Measurements from ENCODE around the gene CDK17.
"Not testable (repeated sequence)": the region's sequence is repeated elsewhere in the genome, so short reads cannot be mapped to it uniquely, and the experiment has no call there.

Gene CDK17

DNA sequence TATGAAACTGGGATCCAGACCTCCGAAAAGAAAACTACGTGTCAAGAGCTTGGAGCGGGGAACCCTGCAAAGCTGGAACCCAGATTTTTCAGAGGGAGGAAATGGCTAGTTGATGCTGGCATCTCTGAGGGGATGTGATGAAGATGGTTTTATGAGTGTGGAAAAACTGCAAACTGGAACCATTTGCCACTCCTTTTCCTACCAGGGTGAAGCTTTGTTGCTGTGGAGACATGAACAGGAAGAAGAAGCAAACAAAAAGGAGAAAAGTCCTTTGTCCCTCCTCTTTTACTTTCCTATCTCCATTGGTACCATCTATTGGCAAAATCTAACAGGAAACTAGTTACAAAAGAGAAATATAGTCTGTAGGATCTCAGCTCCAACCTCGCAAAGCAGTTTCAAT, 39.2 kb downstream of the CDK17 start:
- Histone ChIP-seq H3K27me3 (ENCODE audit: control insufficient read depth, insufficient read depth, low read length) (no peaks in the 10 kb centered on the region), H3K9ac (ENCODE audit: low read length) (no peak overlapping the region), H3K4me3 (ENCODE audit: low read length) (no peak overlapping the region), H3K9me3 (ENCODE audit: control insufficient read depth, low read length) (no peaks in the 10 kb centered on the region), H3K36me3 (ENCODE audit: control insufficient read depth, insufficient read depth, low read length) (no peaks in the 10 kb centered on the region), H3K4me1 (ENCODE audit: control insufficient read depth, insufficient read depth, low read length) (no peaks in the 10 kb centered on the region)

DNA sequence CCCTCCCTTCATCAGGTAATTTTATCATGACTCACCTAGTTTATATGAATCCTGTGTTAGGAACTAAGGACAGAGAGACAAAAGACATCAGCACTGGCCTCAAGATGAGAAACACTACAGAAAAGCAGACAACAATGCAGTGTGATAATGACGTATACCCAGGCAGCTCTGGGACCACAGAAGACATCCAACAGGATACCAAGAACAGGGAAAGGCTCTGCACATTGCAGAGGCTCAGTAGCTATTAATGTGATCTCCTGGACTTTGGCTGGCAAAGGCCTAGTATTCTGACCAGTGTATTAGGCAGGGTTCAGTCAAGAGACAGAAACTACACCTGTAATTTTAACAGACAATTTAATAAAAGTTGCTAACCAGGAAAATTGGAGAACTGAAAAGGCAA, 39.7 kb downstream of the CDK17 start:
- H3K4me3 ChIP-seq (ENCODE audit: low read length): no peak overlapping the region
- no peaks in the 10 kb centered on the region for H3K4me1 ChIP-seq (ENCODE audit: control insufficient read depth, insufficient read depth, low read length)
- no peaks in the 10 kb centered on the region for H3K36me3 ChIP-seq (ENCODE audit: control insufficient read depth, insufficient read depth, low read length)
- no peaks in the 10 kb centered on the region for H3K9me3 ChIP-seq (ENCODE audit: control insufficient read depth, low read length)
- no peak overlapping the region for H3K9ac ChIP-seq (ENCODE audit: low read length)
- H3K27me3 ChIP-seq (ENCODE audit: control insufficient read depth, insufficient read depth, low read length): no peaks in the 10 kb centered on the region

DNA sequence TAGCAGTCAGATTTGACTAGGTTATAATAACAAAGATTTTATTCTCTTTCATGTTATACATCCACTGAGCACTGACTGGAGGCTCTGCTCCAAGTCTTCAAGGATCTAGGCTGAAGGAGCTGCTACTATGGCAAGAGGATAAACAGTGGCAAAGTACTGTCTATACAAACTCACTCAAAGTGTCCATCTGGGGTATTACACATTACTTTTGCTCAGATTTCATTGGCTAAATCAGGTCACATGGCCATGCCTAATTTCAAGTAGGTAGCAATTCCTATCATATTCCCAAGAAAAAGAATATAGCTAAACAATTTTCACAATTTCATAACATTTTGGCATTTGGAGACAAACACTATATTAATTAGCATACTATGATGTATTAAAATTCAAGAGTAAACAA, 40.9 kb downstream of the CDK17 start:
- Histone ChIP-seq H3K9ac (ENCODE audit: low read length) (no peak overlapping the region), H3K4me3 (ENCODE audit: low read length) (no peak overlapping the region), H3K4me1 (ENCODE audit: control insufficient read depth, insufficient read depth, low read length) (peaks cover 4% of the 10 kb centered on the region), H3K36me3 (ENCODE audit: control insufficient read depth, insufficient read depth, low read length) (no peaks in the 10 kb centered on the region), H3K9me3 (ENCODE audit: control insufficient read depth, low read length) (no peaks in the 10 kb centered on the region), H3K27me3 (ENCODE audit: control insufficient read depth, insufficient read depth, low read length) (no peaks in the 10 kb centered on the region)

DNA sequence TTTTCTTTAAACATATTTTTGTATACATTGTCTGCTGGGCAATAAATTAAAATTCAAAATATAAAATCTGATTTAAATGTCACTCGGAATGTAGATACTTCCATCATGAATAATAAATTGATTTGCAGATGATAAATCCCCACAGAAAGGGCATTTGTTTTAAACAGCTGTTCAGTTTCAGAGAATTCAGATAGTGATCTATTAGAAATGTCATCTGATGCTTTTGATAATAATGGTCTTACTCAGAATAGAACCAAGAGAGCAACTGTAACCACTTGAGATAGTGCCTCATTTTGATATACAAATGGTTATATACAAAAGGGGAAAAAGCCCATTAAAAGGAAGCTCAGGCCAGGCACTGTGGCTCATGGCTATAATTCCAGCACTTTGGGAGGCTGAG, 43.4 kb downstream of the CDK17 start:
- Histone ChIP-seq H3K4me1 (ENCODE audit: control insufficient read depth, insufficient read depth, low read length) (peaks cover 13% of the 10 kb centered on the region), H3K4me3 (ENCODE audit: low read length) (no peak overlapping the region), H3K27me3 (ENCODE audit: control insufficient read depth, insufficient read depth, low read length) (no peaks in the 10 kb centered on the region), H3K9me3 (ENCODE audit: control insufficient read depth, low read length) (no peaks in the 10 kb centered on the region), H3K36me3 (ENCODE audit: control insufficient read depth, insufficient read depth, low read length) (no peaks in the 10 kb centered on the region), H3K9ac (ENCODE audit: low read length) (no peak overlapping the region)

DNA sequence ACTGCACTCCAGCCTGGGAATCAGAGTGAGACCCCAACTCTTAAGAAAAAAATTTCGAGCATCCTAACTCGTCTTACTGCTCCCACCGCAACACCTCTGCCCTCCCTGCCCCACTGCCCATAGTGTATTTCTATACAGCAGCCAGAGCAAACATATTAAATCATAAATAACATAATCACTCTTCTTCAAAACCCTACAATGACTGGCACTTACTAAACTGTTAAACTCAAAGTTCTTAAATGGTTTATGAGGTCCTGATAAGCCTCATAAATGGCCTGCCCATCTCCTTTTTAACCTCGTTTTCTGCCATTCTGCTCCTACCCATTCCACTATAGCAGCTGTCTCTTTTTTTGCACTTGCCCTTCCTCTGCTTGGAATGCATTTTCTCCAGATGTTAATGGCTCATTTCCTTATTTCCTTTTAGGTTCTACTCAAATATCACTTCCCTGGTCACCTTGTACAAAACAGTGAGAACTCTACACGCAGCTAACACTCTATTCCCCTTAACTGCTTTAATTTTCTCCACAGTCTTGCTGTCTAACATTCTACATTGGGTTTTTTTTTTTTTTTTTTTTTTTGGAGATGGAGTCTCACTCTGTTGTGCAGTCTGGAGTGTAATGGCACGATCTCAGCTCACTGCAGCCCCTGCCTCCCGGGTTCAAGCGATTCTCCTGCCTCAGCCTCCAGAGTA, 45.2 kb downstream of the CDK17 start:
- H3K4me1 ChIP-seq (ENCODE audit: control insufficient read depth, insufficient read depth, low read length): peaks cover 13% of the 10 kb centered on the region
- H3K4me3 ChIP-seq (ENCODE audit: low read length): no peak overlapping the region
- no peaks in the 10 kb centered on the region for H3K36me3 ChIP-seq (ENCODE audit: control insufficient read depth, insufficient read depth, low read length)
- no peaks in the 10 kb centered on the region for H3K27me3 ChIP-seq (ENCODE audit: control insufficient read depth, insufficient read depth, low read length)
- no peaks in the 10 kb centered on the region for H3K9me3 ChIP-seq (ENCODE audit: control insufficient read depth, low read length)
- H3K9ac ChIP-seq (ENCODE audit: low read length): no peak overlapping the region

DNA sequence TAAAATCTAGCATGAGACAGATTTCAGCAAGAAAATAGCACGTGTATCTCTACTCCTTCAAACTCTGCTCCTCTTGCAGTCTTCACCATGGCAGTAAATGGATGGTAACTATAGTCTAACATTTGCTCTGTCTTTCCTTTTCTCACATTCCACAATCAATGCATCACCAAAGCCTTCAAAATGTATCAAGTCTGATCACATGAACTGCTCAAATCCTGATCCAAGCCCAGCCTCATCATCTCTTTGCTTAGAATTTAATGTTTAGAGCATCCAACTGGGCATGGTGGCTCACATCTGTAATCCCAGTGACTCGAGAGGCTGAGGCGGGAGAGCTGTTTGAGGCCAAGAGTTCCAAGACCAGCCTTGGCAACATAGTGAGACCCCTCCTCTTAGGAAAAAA, 45.9 kb downstream of the CDK17 start:
- Histone ChIP-seq H3K4me1 (ENCODE audit: control insufficient read depth, insufficient read depth, low read length) (peaks cover 13% of the 10 kb centered on the region), H3K9me3 (ENCODE audit: control insufficient read depth, low read length) (no peaks in the 10 kb centered on the region), H3K9ac (ENCODE audit: low read length) (no peak overlapping the region), H3K36me3 (ENCODE audit: control insufficient read depth, insufficient read depth, low read length) (no peaks in the 10 kb centered on the region), H3K4me3 (ENCODE audit: low read length) (no peak overlapping the region), H3K27me3 (ENCODE audit: control insufficient read depth, insufficient read depth, low read length) (no peaks in the 10 kb centered on the region)

DNA sequence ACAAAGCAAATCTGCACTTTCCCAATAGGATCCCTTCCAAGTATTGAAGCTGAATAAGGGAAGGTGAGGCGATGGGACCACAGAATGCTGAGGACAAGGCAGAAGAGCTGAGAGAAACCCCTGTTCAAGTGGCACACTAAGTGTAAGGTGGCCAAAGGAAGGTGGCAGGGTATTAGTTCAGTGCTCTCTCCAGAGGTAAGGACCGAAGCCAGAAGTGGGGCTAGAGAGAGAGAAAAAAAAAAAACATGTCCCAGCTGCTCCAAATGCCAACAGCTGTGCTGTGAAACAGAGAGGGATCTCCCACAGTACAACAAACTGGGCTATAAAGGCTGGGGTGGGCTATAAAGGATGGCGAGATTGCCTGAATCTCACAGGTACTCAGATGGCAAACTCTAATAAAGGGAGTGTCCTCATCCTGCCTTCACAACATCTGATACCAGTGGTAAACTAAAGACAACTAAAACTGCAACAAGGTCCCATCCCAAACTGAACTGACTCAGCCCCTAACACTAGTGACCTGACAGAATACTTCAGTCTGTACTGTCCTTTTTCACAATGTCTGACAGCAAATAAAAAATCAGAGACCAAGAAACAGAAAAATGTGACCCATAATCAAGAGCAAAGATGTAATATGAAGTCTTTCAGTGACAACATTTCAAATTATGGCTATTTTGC, 47.9 kb downstream of the CDK17 start:
- no peaks in the 10 kb centered on the region for H3K9me3 ChIP-seq (ENCODE audit: control insufficient read depth, low read length)
- H3K9ac ChIP-seq (ENCODE audit: low read length): no peak overlapping the region
- no peak overlapping the region for H3K4me3 ChIP-seq (ENCODE audit: low read length)
- H3K4me1 ChIP-seq (ENCODE audit: control insufficient read depth, insufficient read depth, low read length): peaks cover 13% of the 10 kb centered on the region
- H3K27me3 ChIP-seq (ENCODE audit: control insufficient read depth, insufficient read depth, low read length): no peaks in the 10 kb centered on the region
- H3K36me3 ChIP-seq (ENCODE audit: control insufficient read depth, insufficient read depth, low read length): no peaks in the 10 kb centered on the region

DNA sequence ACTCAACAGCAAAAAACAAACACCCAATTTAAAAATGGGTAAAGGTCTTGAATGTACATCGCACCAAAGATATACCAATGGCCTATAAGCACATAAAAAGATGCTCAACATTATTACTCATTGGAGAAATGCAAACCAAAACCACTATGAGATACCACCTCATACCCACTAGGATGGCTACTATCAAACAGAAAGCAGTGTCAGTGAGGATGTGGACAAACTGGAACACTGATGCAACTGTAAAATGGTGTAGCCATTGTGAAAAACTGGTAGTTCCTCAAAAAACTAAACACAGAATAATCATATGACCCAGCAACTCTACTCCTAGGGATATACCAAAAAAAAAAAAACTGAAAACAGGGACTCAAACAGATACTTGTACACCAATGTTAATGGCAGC, 49.3 kb downstream of the CDK17 start:
- H3K9ac ChIP-seq (ENCODE audit: low read length): no peak overlapping the region
- no peaks in the 10 kb centered on the region for H3K9me3 ChIP-seq (ENCODE audit: control insufficient read depth, low read length)
- H3K4me1 ChIP-seq (ENCODE audit: control insufficient read depth, insufficient read depth, low read length): peaks cover 16% of the 10 kb centered on the region
- no peak overlapping the region for H3K4me3 ChIP-seq (ENCODE audit: low read length)
- H3K27me3 ChIP-seq (ENCODE audit: control insufficient read depth, insufficient read depth, low read length): no peaks in the 10 kb centered on the region
- no peaks in the 10 kb centered on the region for H3K36me3 ChIP-seq (ENCODE audit: control insufficient read depth, insufficient read depth, low read length)

DNA sequence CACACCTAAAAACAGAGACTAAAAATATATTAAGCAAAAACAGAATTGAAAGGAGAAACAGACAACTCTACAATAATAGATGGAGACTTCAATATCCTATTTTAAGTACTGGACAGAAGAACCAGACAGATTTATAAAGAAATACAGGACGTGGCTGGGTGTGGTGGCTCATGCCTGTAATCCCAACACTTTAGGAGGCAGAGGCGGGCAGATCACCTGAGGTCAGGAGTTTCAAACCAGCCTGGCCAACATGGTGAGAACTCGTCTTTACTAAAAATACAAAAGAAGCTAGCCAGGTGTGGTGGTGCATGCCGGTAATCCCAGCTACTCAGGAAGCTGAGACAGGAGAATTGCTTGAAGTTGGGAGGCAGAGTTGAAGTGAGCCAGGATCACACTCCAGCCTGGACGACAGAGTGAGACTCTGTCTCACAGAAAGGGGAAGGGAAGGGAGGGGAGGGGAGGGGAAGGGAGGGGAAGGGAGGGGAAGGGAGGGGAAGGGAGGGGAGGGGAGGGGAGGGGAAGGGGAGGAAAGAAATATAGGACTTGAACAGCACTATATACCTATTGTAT, 53.0 kb downstream of the CDK17 start:
- peaks cover 8% of the 10 kb centered on the region for H3K9me3 ChIP-seq (ENCODE audit: control insufficient read depth, low read length)
- H3K36me3 ChIP-seq (ENCODE audit: control insufficient read depth, insufficient read depth, low read length): no peaks in the 10 kb centered on the region
- no peaks in the 10 kb centered on the region for H3K27me3 ChIP-seq (ENCODE audit: control insufficient read depth, insufficient read depth, low read length)
- H3K9ac ChIP-seq (ENCODE audit: low read length): no peak overlapping the region
- H3K4me3 ChIP-seq (ENCODE audit: low read length): no peak overlapping the region
- peaks cover 7% of the 10 kb centered on the region for H3K4me1 ChIP-seq (ENCODE audit: control insufficient read depth, insufficient read depth, low read length)

DNA sequence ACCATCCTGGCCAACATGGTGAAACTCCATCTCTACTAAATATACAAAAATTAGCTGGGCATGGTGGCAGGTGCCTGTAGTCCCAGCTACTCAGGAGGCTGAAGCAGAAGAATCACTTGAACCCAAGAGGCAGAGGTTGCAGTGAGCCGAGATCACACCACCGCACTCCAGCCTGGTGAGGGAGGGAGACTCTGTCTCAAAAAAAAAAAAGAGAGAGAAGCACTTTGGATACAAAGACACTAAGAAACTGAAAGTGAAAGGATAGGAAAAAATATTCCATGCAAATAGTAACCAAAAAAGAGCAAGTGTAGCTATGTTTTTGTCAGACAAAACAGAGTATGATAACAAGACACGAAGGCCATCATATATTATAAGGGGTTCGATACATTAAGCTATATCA, 53.5 kb downstream of the CDK17 start:
- H3K9ac ChIP-seq (ENCODE audit: low read length); H3K27me3 ChIP-seq (ENCODE audit: control insufficient read depth, insufficient read depth, low read length); H3K4me1 ChIP-seq (ENCODE audit: control insufficient read depth, insufficient read depth, low read length); H3K4me3 ChIP-seq (ENCODE audit: low read length); H3K9me3 ChIP-seq (ENCODE audit: control insufficient read depth, low read length); H3K36me3 ChIP-seq (ENCODE audit: control insufficient read depth, insufficient read depth, low read length): not testable (repeated sequence)

DNA sequence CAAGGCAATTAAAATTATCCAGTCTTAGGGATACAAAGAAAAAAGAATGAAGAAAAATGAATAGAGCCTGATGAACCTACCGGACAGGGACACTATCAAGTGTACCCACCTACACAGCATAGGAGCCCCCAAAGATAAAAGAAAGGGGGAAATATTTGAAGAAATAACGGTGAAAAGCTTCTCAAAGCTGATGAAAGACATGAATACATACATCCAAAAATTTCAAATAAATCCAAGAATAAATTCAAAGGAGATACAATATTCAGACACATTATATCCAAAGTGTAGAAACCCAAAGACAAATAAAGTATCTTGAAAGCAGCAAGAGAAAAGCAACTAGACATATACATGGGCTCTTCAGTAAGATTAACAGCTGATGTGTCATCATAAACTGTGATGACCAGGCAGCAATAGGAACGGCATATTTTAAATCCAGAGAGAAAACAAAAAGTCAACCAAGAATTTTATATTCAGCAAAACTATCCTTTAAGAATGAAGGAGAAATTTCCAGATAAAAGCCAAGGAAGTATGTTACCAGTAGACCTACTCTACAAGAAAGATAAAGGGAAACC, 56.0 kb downstream of the CDK17 start:
- no peaks in the 10 kb centered on the region for H3K36me3 ChIP-seq (ENCODE audit: control insufficient read depth, insufficient read depth, low read length)
- no peaks in the 10 kb centered on the region for H3K27me3 ChIP-seq (ENCODE audit: control insufficient read depth, insufficient read depth, low read length)
- peaks cover 4% of the 10 kb centered on the region for H3K4me1 ChIP-seq (ENCODE audit: control insufficient read depth, insufficient read depth, low read length)
- peaks cover 8% of the 10 kb centered on the region for H3K9me3 ChIP-seq (ENCODE audit: control insufficient read depth, low read length)
- H3K9ac ChIP-seq (ENCODE audit: low read length): no peak overlapping the region
- no peak overlapping the region for H3K4me3 ChIP-seq (ENCODE audit: low read length)

DNA sequence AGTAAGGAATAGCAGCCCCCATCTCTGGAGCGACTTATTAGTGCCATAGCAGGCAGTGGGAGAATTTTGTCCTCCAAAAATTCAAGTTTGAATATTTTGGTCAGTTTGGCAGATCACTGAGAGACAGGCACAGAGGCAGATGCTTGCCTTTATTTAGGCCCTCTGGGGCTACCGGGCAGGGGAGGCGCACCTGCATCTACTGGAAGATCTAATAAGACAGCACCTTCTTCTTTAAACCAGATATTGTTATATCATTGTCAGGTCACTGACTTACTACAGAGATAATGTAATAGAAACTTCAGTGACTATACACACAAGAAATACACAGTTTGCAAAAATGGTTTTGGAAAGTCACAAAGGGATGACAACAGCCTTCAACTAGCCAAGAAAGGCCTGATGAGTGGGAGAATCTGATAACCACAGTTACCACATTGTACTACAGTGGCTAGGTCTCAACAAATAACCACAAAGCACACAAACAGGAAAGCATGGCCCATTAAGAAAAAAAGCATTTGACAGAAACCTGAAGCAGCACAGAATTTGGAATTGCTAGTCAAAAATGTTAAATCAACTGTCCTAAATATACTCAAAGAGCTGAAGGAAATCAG, 56.8 kb downstream of the CDK17 start:
- no peak overlapping the region for H3K9ac ChIP-seq (ENCODE audit: low read length)
- H3K4me3 ChIP-seq (ENCODE audit: low read length): no peak overlapping the region
- H3K4me1 ChIP-seq (ENCODE audit: control insufficient read depth, insufficient read depth, low read length): peaks cover 4% of the 10 kb centered on the region
- H3K27me3 ChIP-seq (ENCODE audit: control insufficient read depth, insufficient read depth, low read length): no peaks in the 10 kb centered on the region
- H3K9me3 ChIP-seq (ENCODE audit: control insufficient read depth, low read length): peaks cover 8% of the 10 kb centered on the region
- H3K36me3 ChIP-seq (ENCODE audit: control insufficient read depth, insufficient read depth, low read length): no peaks in the 10 kb centered on the region
